DMS79 (cell line): ENCODE data around the gene TSPAN5.

Experiments
- DNase-seq: peaks from one replicate; lab custom pipeline; 2025; lab: John Stamatoyannopoulos, UW

Gene TSPAN5

DNA sequence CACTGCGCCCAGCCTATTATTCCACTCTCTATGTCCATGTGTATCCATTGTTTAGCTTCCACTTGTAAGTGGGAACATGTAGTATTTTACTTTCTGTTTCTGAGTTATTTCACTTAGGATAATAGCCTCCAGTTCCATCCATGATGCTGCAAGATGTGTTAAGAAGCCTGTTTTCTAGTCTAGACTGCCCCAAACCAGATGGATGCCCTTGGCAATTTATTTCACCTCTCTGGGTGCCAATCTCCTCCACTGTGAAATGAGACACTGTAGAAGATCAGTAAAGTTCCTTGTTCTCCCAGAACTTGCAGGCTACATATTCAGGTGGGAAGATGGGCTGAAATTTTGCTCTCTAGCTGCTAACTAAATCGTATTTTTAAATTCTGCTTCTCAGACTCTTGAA, 72.8 kb downstream of the TSPAN5 start:
- no peak for DNase-seq

- no peak for DNase-seq
These were observed 74.1 kb downstream of the TSPAN5 start for GRCh38 chr4:98584265-98584664.

DNA sequence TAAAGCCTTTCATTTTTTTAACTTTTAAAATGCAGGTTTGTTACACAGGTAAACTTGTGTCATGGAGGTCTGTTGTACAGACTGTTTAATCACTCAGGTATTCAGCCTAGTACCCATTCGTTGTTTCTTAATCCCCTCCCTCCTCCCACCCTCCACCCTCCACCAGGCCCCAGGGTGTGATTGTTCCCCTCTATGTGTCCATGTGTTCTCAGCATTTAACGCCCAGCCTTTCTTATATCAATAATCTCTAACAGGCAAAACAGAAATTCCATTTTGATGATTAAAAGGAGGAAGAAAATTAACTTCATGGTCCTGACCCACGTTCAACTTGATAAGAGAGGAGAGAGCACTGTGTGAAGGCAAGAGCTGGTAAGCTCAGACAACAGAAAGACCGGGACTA, 75.1 kb downstream of the TSPAN5 start:
- DNase-seq: no peak

- DNase-seq: no peak
These were observed 77.3 kb downstream of the TSPAN5 start for GRCh38 chr4:98581126-98581525.

GRCh38 chr4:98577956-98578355, 80.5 kb downstream of the TSPAN5 start:
- DNase-seq: no peak

GRCh38 chr4:98574816-98575215, 83.6 kb downstream of the TSPAN5 start:
- no peak for DNase-seq

DNA sequence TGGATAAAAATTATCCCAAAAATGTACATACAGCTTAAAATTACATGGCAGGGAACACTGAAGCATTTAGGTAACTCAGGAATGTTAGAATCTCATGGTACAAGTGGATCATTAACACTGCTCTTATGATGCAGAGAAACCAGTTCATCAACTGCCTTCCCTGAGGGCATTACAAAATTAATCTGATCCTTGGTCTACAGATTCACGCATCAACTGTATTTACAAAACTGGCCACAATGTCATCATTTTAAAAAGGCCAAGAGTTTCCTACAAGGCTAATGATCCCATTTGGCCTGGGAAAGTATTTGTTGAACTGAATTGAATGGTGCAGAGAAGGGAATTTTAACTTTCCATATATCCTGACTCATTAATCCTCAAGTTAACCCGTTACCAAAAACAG, 84.6 kb downstream of the TSPAN5 start:
- DNase-seq: no peak

- DNase-seq: no peak
These were observed 85.7 kb downstream of the TSPAN5 start for GRCh38 chr4:98572697-98573096.

- DNase-seq: no peak
These were observed 87.1 kb downstream of the TSPAN5 start for GRCh38 chr4:98571161-98571786.

DNA sequence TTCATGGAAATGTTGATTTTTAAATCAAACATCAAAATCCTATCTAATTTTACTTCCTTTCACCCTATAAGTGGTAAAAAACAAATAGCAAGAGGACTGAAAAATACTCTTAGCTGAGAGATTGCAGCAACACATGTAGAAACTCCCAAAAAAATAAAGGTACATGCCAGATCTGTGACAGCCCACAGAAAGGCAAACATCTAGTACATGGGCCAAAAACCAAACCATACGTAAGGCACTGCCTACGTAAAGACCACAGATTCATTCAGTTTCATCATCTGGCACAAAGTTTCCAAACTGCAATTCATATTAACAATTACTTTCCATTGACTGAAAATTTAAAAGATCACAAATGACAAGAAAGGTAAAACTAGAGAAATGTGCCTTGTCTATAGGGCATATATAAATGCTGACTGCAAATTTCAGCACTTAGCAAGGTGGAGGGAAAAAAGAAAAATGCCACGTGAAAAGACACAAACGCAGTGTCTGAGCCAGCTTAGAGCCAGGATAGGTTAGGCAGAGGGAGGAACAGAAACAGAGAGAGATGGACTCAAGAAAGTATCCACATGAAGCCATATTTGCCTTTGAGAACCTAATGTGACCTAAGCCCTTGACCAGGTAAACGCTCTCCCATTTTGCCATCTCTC, 88.1 kb downstream of the TSPAN5 start:
- no peak for DNase-seq

- no peak for DNase-seq
These were observed 89.3 kb downstream of the TSPAN5 start for GRCh38 chr4:98568941-98569663.

GRCh38 chr4:98567611-98568010, 90.8 kb downstream of the TSPAN5 start:
- DNase-seq: no peak

DNA sequence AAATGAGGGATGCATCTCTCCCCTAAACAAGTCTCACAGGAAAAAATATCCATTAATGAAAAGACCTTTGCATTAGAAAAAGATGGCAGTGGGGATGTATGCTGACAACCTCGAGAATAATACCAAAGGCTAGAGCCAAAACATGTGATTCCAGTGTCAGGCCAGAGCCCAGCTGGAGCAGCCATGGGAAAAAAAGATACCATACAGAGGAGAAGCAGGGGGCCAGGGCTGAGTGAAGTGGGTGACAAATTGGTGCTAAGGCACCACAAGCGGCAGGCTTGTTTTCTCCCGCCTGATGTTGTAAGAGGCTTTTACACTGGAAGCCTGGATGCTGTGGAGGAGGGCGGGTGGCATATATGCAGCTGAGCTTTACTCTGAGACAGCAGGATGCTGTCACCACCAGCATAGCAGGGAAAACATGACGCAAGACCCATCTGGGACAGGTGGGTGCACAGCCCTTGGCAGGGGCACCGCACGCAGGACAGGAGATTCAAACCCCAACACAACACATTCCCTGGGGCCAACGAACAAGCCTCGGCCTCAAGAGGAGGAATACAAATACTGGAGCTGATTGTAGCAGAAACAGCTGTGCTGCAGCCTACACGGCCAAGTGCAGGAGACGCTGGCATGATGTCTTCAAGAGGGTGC, 91.9 kb downstream of the TSPAN5 start:
- DNase-seq: no peak

DNA sequence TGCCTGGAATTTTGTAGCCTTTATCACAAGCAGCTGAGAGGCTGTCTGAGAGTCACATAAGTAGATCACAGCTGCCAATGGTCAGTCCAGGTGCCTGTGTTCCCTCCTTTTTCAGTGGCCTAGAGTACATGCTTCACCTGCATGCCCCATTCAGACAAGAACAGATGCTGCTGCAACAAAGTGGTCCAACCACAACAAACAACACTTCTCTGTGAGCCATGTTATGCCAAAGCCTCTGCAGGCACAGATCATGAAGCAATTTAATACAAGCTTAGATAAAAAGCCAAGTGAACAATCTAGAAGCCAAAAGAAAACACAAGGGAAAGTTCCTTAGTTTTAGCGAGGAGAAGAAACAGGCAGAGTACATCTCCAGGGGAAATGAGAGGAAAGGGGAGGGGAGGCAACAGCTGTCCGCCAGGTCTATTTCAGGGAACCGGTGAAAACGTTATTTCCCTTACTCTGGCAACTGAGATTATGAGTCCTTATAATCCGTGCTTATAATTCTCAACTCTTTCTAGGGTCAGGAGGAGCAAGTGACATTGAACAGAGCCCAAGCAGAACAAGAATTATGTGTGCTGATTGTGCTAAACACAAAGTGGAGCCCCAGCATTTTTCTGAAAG, 92.6 kb downstream of the TSPAN5 start:
- no peak for DNase-seq

GRCh38 chr4:98564852-98565251, 93.6 kb downstream of the TSPAN5 start:
- DNase-seq: no peak

- no peak for DNase-seq
These were observed 98.1 kb downstream of the TSPAN5 start for GRCh38 chr4:98560321-98560720.

- DNase-seq: no peak
These were observed 99.8 kb downstream of the TSPAN5 start for GRCh38 chr4:98558471-98559169.

DNA sequence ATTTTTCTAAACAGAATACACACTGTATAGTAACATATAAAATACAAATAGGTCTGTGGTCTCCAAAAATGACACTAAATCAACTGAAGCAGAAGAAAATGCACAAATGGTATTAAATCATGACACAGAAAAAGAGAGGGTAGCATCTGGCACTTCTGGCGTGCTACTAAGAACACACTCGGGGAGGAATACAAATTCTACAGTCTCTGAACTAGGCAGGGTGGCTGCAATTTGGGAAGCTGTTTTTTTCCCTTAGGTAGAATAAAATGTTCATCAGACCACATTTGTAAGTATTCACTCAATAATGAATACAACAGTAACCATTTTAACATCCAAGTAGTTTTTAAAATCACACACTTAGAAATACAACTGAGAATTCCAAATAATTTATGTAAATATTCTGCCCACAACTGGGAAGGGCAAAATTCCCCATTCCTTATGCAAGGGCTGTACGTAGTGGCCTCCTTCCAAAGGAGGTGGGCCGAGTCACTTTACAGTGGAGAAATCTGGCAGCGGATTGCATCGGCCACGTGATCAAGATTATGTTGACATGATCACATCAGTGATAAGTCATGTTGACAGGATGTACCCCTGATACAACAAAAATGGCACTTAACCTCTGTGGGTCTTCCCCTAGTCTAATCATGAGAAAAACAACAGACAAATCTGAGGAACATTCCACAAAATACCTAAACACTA, 101.1 kb downstream of the TSPAN5 start:
- no peak for DNase-seq

DNA sequence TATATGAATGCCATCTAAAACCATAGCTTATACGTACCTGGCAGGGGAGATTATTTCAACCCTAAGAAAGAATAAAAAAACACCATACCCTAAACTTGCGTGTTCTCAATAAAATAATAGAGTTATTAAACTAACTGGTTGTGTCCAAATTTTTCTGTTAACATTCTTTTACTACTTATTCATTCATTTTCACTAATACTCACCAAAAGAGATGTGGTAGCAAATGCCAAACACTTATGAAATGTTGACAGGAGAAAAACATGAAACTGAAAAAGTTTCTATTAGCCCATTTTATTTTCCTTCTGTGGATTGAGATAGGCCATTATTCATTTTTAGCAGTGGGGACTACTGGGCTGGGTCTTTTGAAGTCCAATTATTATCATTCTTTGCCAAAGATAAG, 102.0 kb downstream of the TSPAN5 start:
- no peak for DNase-seq

- DNase-seq: no peak
These were observed 102.5 kb downstream of the TSPAN5 start for GRCh38 chr4:98555798-98556445.
